NCI-H1417 (cell line): ENCODE measurements around the gene SMURF1.
A peak's percentile ranks its signal among the peaks of the same experiment; 100 is the strongest.

Source experiments
- DNase-seq, 3 experiments: peaks; one replicate each; lab custom pipeline; 2025; lab: John Stamatoyannopoulos, UW

Gene SMURF1

GRCh38 chr7:99098286-99098823 is 45.6 kb downstream of the SMURF1 start:
- DNase-seq, result no peak

DNA sequence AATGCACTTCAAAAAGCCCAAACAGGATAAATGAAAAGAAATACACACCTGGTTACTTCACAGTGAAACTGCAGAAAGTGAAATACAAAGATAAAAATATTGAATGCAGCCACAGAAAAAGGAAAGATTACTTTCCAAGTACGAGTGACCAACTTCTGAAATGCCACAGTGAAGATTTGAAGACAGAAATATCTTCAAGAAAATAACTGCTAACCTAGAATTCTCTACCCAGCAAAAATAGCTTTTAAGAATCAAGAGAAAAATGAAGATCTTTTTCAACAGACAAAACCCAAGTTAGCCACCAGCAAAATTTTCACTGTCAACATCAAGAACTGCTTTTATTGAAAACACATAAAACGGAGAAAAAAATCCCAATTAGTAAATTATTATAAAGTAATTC is 46.2 kb downstream of the SMURF1 start:
- no peak for DNase-seq

DNA sequence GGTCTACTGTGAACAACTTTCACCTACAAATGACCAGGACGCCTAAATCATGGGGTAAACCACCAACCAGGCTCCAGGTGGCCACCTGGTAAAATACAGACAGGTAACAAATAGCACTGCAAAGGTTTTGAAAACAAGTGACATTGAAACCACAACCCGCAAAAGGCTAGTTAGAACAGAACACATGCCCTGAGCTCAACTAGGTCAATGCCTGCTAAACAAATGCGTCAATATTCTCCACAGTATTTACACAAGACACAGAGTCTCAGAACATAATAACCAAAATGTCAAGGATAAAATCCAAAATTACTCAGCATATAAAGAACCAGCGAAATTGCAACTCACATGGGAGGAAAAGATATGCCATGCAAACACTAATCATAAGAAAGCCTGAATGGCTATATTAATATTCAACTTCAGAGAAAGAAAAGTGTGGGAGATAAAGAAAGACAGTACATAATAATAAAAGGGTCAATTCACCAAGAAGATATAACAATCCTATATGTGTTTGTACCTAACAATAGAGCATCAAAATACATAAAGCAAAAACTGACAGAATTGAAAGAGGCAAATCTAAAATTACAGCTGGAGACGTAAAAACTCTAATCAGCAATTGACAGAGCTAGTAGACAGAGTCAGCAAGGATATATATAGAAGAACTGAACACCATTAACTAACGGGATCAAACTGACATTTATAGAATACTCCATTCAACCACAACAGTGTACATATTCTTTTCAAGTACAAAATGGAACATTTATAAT is 47.6 kb downstream of the SMURF1 start:
- no peak for DNase-seq

DNA sequence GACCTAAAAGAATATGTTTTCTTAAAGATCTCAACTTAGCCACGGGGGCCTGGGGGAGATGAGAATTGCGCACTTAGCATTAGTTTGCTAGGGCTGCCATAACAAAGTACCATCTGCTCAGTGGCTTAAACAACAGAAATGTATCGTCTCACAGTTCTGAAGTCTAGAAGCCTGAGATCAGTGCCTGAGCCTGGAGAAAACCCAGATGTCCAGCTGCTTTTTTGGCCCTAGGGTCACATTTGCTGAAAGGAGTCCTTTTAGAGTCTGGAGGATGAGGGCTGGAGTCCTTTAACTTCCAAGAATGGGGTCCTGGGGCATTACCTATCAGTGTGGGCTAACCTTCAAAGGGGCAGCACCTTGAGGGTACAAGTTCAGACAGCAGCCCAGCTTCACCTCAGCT is 48.2 kb downstream of the SMURF1 start:
- DNase-seq, result no peak

DNA sequence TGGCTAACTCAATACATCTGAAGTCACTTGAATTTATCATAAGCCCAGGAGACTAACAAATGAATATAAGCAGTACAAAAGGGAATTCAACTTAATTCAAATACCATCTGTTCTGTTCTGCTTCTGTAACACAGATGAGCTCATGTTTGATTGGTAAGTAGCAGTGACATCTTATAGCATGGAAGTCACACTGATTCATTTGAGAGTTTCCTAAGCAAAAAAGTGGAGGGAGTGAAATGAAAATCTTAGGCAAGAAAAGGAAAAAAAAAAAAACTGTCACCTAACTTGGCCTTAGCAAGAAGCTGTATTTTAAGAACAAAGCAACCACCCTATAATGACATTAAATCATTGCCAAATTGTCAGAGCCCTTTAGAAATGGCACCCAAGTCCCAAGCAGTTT is 49.5 kb downstream of the SMURF1 start:
- no peak for DNase-seq

DNA sequence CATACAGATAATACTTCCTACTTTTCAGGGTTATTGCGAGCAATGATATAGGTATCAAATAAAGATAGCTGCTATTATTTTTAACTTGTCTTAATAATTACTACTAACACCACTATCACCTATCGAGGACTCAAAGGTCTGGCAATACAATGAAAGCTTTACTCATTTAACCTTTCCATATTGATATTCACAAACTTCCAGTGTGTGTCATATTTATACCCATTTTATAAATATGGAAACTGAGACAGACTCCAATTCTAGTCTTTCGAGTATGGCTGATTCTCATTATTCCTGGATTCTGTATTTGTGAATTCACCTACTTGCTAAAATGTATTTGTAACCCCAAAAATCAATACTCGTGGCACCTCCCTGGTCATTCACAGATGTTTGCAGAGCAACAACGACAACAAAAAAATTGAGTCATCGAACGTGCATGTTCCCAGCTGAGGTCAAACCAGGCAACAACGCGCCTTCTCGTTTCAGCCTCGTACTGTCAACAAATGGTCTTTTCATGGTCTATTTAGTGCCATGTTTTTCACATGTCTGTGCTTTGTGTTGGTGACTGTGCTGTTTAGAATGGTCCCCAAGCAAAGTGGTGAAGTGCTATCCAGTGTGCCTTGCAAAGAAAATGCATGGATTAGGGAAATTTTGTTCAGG is 51.7 kb downstream of the SMURF1 start:
- peak in 1 of 3 experiments; percentile 58 for DNase-seq

DNA sequence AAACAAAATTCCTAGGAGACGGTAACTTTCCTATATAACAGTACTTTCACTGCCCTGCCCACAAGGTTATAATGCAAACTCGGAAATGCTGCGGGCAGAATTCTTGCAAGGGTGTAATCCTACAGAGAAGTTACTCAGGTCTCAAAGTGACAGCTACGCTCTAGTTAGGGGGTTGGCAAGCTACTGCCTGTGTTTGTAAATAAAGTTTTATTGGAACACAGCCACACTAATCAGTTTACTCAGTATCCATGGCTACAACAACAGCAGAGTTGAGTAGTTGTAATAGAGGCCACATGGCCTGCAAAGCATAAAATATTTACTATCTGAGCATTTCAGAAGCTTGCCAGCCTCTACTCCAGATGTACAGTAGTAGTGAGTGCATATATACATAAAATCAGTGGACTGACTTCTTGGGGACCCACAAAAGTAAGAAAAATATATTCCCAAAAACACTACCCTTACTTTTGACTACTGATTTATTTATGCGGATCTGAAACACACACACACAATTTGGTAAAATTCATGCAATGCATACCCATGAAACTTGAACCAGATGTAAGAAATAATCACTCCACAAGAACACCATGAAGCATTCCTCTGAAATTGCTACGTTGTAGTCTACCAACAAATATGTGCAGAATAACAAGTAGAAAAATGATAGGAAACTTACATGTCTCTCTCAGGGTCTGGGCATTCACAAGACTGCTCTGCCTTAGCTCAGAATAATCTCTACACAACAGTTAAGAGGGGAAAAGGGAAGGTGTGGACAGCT is 53.0 kb downstream of the SMURF1 start:
- no peak for DNase-seq

DNA sequence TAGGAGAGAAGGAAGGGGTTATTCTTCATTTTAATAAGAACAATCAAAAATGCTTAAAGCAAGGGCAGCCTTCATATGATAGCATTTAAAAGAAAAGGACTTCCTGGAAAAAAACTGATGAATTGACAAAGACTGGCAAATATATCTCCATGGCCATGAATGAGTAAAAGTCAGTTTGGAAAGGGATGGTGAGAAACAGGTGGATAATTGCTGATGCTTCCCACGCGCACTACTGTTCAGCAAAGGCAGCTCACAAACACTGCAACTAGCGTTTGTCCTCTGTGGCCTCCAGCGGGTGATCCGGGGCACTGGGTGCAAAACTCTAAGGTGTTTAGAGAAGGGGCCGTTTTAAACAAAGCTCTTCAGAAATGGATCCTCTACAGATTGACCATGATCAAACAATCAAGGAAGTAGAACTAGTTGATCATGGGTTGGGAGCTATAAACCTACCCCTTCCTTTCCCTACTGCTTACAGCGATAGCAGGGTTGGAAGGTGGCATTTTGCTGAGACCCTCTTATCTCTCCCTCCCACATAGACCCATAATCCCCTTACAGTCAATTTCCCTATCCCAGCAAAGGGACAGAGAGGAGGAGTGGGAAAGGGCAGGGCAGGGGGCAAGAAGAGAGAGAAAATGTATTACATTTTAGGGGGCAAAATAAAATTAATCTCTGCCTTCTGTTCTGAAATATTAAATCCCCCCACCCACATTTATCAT is 53.8 kb downstream of the SMURF1 start:
- DNase-seq, result no peak

- DNase-seq, result no peak
Measured at GRCh38 chr7:99086944-99087343, 57.0 kb downstream of the SMURF1 start.

DNA sequence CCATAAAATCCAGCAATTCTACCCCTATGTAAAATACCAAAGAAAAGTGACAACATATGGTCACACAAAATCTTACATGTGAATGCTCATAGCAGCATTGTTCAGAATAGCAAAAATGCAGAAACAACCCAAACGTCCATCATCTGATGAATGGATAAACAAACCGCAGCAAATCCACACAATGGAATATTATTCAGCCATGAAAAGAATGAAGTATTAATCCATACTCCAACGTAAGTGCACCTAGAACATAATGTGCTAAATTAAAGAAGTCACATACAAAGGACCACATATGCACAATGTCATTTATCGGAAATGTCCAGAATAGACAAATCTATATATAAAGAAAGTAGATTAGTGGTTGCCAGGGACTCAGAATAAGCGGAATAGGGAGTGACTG is 57.4 kb downstream of the SMURF1 start:
- DNase-seq, result no peak

GRCh38 chr7:99083733-99084132 is 60.2 kb downstream of the SMURF1 start:
- no peak for DNase-seq

DNA sequence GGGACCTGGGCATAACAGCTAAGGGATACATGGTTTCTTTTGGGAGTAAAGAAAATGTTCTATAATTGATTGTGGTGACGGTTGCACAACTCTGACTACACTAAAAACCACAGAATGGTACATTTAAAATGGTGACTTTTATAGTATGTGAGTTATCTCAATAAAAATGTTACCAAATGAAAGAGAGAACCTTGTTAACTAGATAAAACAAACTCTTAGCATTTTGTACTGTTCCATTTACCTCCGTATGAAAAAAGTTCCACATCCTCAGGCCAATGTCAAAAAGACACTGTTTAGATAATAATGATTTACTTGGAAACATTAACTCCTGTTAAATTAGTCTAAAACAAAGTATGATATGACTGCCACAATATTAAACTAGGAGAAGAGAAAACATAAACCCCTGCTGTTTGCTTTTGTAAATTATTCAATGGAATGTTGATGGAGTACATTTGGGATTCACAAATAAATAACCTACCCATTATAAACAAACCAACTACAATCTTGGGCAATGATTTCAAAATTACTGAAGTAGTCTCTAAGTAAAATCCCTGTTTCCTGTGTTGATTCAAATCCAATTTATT is 60.7 kb downstream of the SMURF1 start:
- no peak for DNase-seq

- no peak for DNase-seq
Measured at GRCh38 chr7:99080679-99081078, 63.2 kb downstream of the SMURF1 start.

GRCh38 chr7:99079104-99079503 is 64.8 kb downstream of the SMURF1 start:
- DNase-seq, result no peak

- DNase-seq, result peak in 2 of 3 experiments; percentile 4 to 45
Measured at GRCh38 chr7:99078416-99078815, 65.5 kb downstream of the SMURF1 start.

- no peak for DNase-seq
Measured at GRCh38 chr7:99076615-99077014, 67.3 kb downstream of the SMURF1 start.

DNA sequence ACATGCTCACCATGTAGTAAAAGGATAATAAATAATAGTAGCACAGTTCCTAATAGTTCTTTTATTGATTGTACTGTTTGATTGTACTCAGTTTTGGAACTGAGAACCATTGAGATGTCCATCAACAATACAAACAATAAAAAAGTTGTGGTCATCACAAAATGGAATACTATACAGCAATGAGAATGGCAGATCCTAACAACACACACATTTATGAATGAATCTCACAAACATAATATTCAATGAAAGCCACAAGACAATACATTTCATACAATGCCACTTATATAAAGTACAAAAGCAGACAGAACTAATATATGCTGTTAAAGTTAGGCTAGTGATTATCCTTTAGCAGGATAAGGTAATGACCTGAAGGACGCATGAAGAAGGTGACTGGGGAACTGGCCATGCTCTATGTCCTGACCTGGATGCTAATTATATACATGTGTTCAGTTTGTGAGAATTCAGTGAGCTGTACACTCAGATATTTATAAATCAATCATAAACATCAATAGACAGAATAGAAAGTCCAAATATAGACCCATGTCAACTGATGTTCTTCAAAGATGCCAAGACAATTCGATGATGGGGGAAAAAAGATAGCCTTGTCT is 70.0 kb downstream of the SMURF1 start:
- no peak for DNase-seq

- no peak for DNase-seq
Measured at GRCh38 chr7:99072126-99072525, 71.8 kb downstream of the SMURF1 start.

DNA sequence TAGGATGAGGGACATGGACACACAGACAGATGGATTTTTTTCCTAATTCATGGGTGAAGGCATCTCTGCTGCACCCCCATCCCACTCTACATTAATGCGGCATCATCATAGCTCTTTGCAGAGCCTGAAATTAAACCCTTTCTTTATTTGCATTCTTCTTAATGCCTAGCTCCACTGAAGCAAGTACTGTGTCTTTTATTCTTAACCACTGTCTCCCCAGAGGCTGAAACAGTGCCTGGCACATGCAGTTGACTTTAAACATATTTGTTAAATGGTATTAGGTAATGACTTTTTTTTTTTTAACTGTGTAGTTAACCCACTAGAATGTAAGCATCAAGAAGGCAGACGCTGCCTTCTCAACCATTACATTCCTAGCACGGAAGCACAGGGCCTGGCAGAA is 73.5 kb downstream of the SMURF1 start:
- no peak for DNase-seq

- no peak for DNase-seq
Measured at GRCh38 chr7:99061001-99061776, 82.7 kb downstream of the SMURF1 start.
